SU-DHL-6 (cell line): ENCODE data around the gene MCM9.
"Not testable (repeated sequence)": the region's sequence is repeated elsewhere in the genome, so short reads cannot be mapped to it uniquely, and the experiment has no call there.

Experiments used
- H2AFZ ChIP-seq: fragments of 200-600 bp; sonication (generic); 2 replicates; pipeline ENCODE4 v1.6.1; 2014; ENCODE audit warnings: low read depth, mild to moderate bottlenecking, moderate library complexity, mixed read lengths, antibody characterized with exemption, low read length; ENCODE audit not compliant: severe bottlenecking
- H3F3A ChIP-seq: fragments of 200-600 bp; shearing (Covaris generic); 2 replicates; pipeline ENCODE4 v1.6.0; 2016; ENCODE audit warnings: antibody characterized with exemption, mild to moderate bottlenecking; ENCODE audit not compliant: insufficient read depth
- H3K27ac ChIP-seq: fragments of 200-600 bp; sonication (generic); 2 replicates; pipeline ENCODE4 v1.5.1; 2016; ENCODE audit warnings: low read depth, mild to moderate bottlenecking, low read length, moderate library complexity, mixed read lengths
- H3K27me3 ChIP-seq: fragments of 200-600 bp; sonication (generic), shearing (Covaris generic); 2 replicates; pipeline ENCODE4 v1.6.0; 2014; ENCODE audit warnings: mild to moderate bottlenecking, low read length
- H3K36me3 ChIP-seq: fragments of 200-600 bp; sonication (generic); 2 replicates; pipeline ENCODE4 v1.6.1; 2014; ENCODE audit warnings: mild to moderate bottlenecking, low read length, mixed read lengths
- H3K4me2 ChIP-seq: fragments of 300-600, 200-600 bp; shearing (Covaris generic), sonication (generic); 2 replicates; pipeline ENCODE4 v1.6.0; 2014; ENCODE audit warnings: low read length, low read depth, mild to moderate bottlenecking; ENCODE audit not compliant: poor library complexity, severe bottlenecking
- H3K4me3 ChIP-seq: fragments of 200-600 bp; sonication (generic); 2 replicates; pipeline ENCODE4 v1.5.1; 2014; ENCODE audit warnings: antibody characterized with exemption, low read length, mild to moderate bottlenecking, mixed read lengths; ENCODE audit not compliant: insufficient read depth, poor library complexity, severe bottlenecking
- H3K79me2 ChIP-seq: fragments of 200-600 bp; sonication (generic); 2 replicates; pipeline ENCODE4 v1.6.1; 2014; ENCODE audit warnings: mild to moderate bottlenecking, low read length, moderate library complexity; ENCODE audit not compliant: insufficient read depth
- H3K9ac ChIP-seq: fragments of 200-600 bp; sonication (generic); 2 replicates; pipeline ENCODE4 v1.7.0; 2014; ENCODE audit warnings: mild to moderate bottlenecking, low read length
- H3K9me2 ChIP-seq: fragments of 200-600 bp; sonication (generic); replicated peaks from 2 replicates; pipeline ENCODE4 v1.6.1; 2014; ENCODE audit warnings: low read length; ENCODE audit not compliant: insufficient read depth
- H3K9me3 ChIP-seq: fragments of 200-600 bp; sonication (generic); 2 replicates; pipeline ENCODE4 v1.6.1; 2014; ENCODE audit warnings: low read length, mixed read lengths; ENCODE audit not compliant: insufficient read depth
- H4K20me1 ChIP-seq: fragments of 200-600 bp; sonication (generic); 2 replicates; pipeline ENCODE4 v1.6.1; 2014; ENCODE audit warnings: low read depth, mild to moderate bottlenecking, antibody characterized with exemption, low read length, moderate library complexity, mixed read lengths
- CTCF ChIP-seq: fragments of 200-600 bp; sonication (generic); IDR thresholded peaks from one replicate; pipeline ENCODE4 v1.5.1; 2017; ENCODE audit warnings: antibody characterized with exemption, mild to moderate bottlenecking, low read length, moderate library complexity; ENCODE audit not compliant: insufficient read depth, poor library complexity, severe bottlenecking
- EZH2phosphoT487 ChIP-seq: fragments of 200-600 bp; sonication (generic), shearing (Covaris generic); conservative IDR thresholded peaks from 2 replicates; pipeline ENCODE4 v1.6.1; 2018; ENCODE audit warnings: mild to moderate bottlenecking, antibody characterized with exemption, low read length, moderate library complexity, mixed read lengths

The MCM9 gene

GRCh38 chr6:118770112-118770788 is 164.7 kb downstream of the MCM9 start:
- TF ChIP-seq CTCF (no peak), EZH2phosphoT487 (no peak)
- no peak overlapping the region for H3K9ac ChIP-seq
- H3K27ac ChIP-seq, result no peak overlapping the region
- H3F3A ChIP-seq, result no peaks in the 10 kb centered on the region
- no peaks in the 10 kb centered on the region for H3K79me2 ChIP-seq
- no peak overlapping the region for H3K4me3 ChIP-seq
- no peaks in the 10 kb centered on the region for H3K9me2 ChIP-seq
- H3K4me2 ChIP-seq, result no peak overlapping the region
- no peaks in the 10 kb centered on the region for H4K20me1 ChIP-seq
- H2AFZ ChIP-seq, result no peak overlapping the region
- no peaks in the 10 kb centered on the region for H3K36me3 ChIP-seq
- no peaks in the 10 kb centered on the region for H3K27me3 ChIP-seq
- H3K9me3 ChIP-seq, result no peaks in the 10 kb centered on the region

- no peak overlapping the region for H2AFZ ChIP-seq
- H3K4me2 ChIP-seq, result no peak overlapping the region
- H3K9me2 ChIP-seq, result no peaks in the 10 kb centered on the region
- no peaks in the 10 kb centered on the region for H3K9me3 ChIP-seq
- H3K36me3 ChIP-seq, result no peaks in the 10 kb centered on the region
- H3K27ac ChIP-seq, result no peak overlapping the region
- no peaks in the 10 kb centered on the region for H3K79me2 ChIP-seq
- H3K9ac ChIP-seq, result no peak overlapping the region
- no peak overlapping the region for H3K4me3 ChIP-seq
- no peaks in the 10 kb centered on the region for H3F3A ChIP-seq
- TF ChIP-seq CTCF (no peak), EZH2phosphoT487 (no peak)
- no peaks in the 10 kb centered on the region for H3K27me3 ChIP-seq
- no peaks in the 10 kb centered on the region for H4K20me1 ChIP-seq
Observed at GRCh38 chr6:118768904-118769325, 166.0 kb downstream of the MCM9 start.

- no peak overlapping the region for H3K27ac ChIP-seq
- H3K4me3 ChIP-seq, result no peak overlapping the region
- no peaks in the 10 kb centered on the region for H3K9me3 ChIP-seq
- no peak overlapping the region for H3K4me2 ChIP-seq
- H3K9me2 ChIP-seq, result no peaks in the 10 kb centered on the region
- H3K27me3 ChIP-seq, result no peaks in the 10 kb centered on the region
- H3F3A ChIP-seq, result no peaks in the 10 kb centered on the region
- no peak for TF ChIP-seq EZH2phosphoT487
- TF ChIP-seq CTCF, result no peak
- H3K36me3 ChIP-seq, result no peaks in the 10 kb centered on the region
- H2AFZ ChIP-seq, result no peak overlapping the region
- no peak overlapping the region for H3K9ac ChIP-seq
- no peaks in the 10 kb centered on the region for H4K20me1 ChIP-seq
- H3K79me2 ChIP-seq, result no peaks in the 10 kb centered on the region
Observed at GRCh38 chr6:118768441-118768840, 166.5 kb downstream of the MCM9 start.

- H3K4me2 ChIP-seq, H3K4me3 ChIP-seq, H3K27me3 ChIP-seq, H3K79me2 ChIP-seq, H3K36me3 ChIP-seq, H3K9me2 ChIP-seq, H3K9ac ChIP-seq, H3K9me3 ChIP-seq, H3F3A ChIP-seq, H2AFZ ChIP-seq, H3K27ac ChIP-seq, H4K20me1 ChIP-seq: not testable (repeated sequence)
Observed at GRCh38 chr6:118765316-118765715, 169.6 kb downstream of the MCM9 start.
